OCI-LY3 (cell line): Measurements from ENCODE around the gene CELF2.

Source experiments
- H2AFZ ChIP-seq: fragments of 200-600, 300-600 bp; shearing (Covaris generic); 2 replicates; pipeline ENCODE4 v1.6.0; 2014; ENCODE audit warnings: antibody characterized with exemption, low read depth, low read length
- H3K27ac ChIP-seq: fragments of 200-600, 300-600 bp; sonication (generic); 2 replicates; pipeline ENCODE4 v1.5.1; 2014; ENCODE audit warnings: mild to moderate bottlenecking, low read length, moderate library complexity, mixed read lengths
- H3K27me3 ChIP-seq: fragments of 200-600, 300-600 bp; sonication (generic); 2 replicates; pipeline ENCODE4 v1.6.1; 2014; ENCODE audit warnings: low read depth, low read length, mixed read lengths
- H3K36me3 ChIP-seq: fragments of 200-600, 300-600 bp; sonication (generic); replicated peaks from 2 replicates; pipeline ENCODE3; 2014; ENCODE audit warnings: low read depth, low read length, mixed read lengths
- H3K4me1 ChIP-seq: fragments of 300-600, 200-600 bp; sonication (generic); 2 replicates; pipeline ENCODE4 v1.6.1; 2014; ENCODE audit warnings: low read length, mixed read lengths
- H3K4me2 ChIP-seq: fragments of 200-600, 300-600 bp; sonication (generic); 2 replicates; pipeline ENCODE4 v1.6.1; 2014; ENCODE audit warnings: low read length, mixed read lengths
- H3K4me3 ChIP-seq: fragments of 300-600, 200-600 bp; sonication (generic); 2 replicates; pipeline ENCODE4 v1.5.1; 2014; ENCODE audit warnings: antibody characterized with exemption, mild to moderate bottlenecking, low read length, moderate library complexity
- H3K79me2 ChIP-seq: fragments of 300-600, 200-600 bp; shearing (Covaris generic); 2 replicates; pipeline ENCODE4 v1.6.1; 2014; ENCODE audit warnings: mild to moderate bottlenecking, low read length, mixed read lengths
- H3K9ac ChIP-seq: fragments of 300-600, 200-600 bp; shearing (Covaris generic); 2 replicates; pipeline ENCODE4 v1.6.0; 2014; ENCODE audit warnings: mild to moderate bottlenecking, low read length, moderate library complexity
- H3K9me3 ChIP-seq: fragments of 200-600, 300-600 bp; shearing (Covaris generic); 2 replicates; pipeline ENCODE4 v1.6.1; 2014; ENCODE audit warnings: low read length, mixed read lengths; ENCODE audit not compliant: insufficient read depth
- H4K20me1 ChIP-seq: fragments of 200-600, 300-600 bp; sonication (generic); 2 replicates; pipeline ENCODE4 v1.6.1; 2016; ENCODE audit warnings: low read length, mixed read lengths; ENCODE audit not compliant: insufficient read depth
- EZH2phosphoT487 ChIP-seq: fragments of 200-600 bp; shearing (Covaris generic); IDR thresholded peaks from 2 replicates; pipeline ENCODE4 v1.6.1; 2018; ENCODE audit warnings: antibody characterized with exemption, mixed run types, low read depth
- TF ChIP-seq, protein P1 (sequence below): fragments of 200-600, 300-600 bp; sonication (generic); IDR thresholded peaks from 2 replicates; pipeline ENCODE4 v1.5.1; 2014; ENCODE audit warnings: antibody characterized with exemption, low read length, low read depth

CELF2 gene

DNA sequence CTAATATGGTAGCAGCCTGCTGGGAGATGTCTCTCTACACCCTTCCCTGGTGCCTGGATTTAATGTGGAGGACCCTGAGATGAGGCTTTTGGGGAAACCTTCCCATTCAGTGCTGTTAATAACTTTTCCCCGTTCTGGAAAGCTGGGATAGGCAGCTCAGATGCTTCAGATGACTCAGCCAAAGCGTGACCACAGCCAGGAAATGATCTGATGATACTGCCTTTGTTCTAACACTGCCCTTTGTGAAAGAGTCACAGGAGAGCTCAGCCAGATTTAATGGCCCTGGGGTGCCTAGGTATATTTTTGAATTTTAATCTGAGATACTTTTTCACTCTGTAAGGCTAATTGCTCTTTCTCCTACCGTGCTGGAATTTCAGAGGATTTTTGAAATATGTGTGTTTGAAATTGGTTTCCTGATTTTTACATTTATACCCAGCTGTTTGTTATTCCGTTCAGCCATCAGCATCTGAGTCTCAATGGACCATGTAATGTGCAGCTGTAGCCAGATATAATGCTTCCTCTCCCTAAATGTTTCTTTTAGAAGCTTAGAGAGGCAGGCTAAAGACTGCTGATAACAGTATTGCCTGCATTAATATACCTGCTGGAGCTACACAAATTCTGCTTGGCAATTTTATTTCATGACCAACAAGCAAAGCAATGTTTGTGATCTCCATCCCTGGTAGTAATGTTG, 17.8 kb downstream of the CELF2 start:
- H3K4me2 ChIP-seq = no peak overlapping the region
- H4K20me1 ChIP-seq = no peaks in the 10 kb centered on the region
- TF ChIP-seq, protein P1, sequence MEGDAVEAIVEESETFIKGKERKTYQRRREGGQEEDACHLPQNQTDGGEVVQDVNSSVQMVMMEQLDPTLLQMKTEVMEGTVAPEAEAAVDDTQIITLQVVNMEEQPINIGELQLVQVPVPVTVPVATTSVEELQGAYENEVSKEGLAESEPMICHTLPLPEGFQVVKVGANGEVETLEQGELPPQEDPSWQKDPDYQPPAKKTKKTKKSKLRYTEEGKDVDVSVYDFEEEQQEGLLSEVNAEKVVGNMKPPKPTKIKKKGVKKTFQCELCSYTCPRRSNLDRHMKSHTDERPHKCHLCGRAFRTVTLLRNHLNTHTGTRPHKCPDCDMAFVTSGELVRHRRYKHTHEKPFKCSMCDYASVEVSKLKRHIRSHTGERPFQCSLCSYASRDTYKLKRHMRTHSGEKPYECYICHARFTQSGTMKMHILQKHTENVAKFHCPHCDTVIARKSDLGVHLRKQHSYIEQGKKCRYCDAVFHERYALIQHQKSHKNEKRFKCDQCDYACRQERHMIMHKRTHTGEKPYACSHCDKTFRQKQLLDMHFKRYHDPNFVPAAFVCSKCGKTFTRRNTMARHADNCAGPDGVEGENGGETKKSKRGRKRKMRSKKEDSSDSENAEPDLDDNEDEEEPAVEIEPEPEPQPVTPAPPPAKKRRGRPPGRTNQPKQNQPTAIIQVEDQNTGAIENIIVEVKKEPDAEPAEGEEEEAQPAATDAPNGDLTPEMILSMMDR = no peak
- no peak for TF ChIP-seq EZH2phosphoT487
- no peak overlapping the region for H3K9ac ChIP-seq
- H3K4me1 ChIP-seq = no peaks in the 10 kb centered on the region
- no peaks in the 10 kb centered on the region for H3K79me2 ChIP-seq
- H3K4me3 ChIP-seq = no peak overlapping the region
- no peaks in the 10 kb centered on the region for H3K36me3 ChIP-seq
- H3K27ac ChIP-seq = no peak overlapping the region
- H3K27me3 ChIP-seq = no peaks in the 10 kb centered on the region
- H3K9me3 ChIP-seq = no peaks in the 10 kb centered on the region
- no peak overlapping the region for H2AFZ ChIP-seq

DNA sequence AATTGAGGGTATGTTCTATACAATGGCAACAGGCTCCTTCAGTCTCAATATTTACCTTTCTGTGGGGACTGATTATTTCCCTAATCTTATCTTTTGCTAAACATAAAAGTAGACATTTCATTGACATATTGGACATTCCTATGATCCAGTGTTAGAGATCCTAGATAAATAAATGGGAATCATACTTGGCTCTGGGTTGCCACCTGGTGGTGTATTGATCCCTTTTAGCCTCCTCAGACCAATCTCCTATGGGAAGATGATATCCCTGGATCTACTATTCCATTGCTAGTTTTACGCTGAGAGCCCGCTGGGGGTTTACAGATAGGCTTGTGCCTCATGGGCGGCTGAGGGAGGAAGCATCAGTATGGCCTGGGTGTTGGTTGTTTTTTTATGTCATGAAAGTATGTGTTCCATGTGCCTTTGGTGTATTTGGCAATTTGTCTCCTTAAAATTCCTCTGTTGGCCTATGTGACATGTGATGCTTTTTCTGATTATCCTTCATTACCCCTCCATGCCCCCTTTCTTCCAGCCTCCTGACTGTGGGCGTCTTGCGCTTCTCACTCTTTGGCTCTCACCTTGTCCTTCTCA, 18.8 kb downstream of the CELF2 start:
- no peaks in the 10 kb centered on the region for H3K4me1 ChIP-seq
- no peak overlapping the region for H3K4me3 ChIP-seq
- no peaks in the 10 kb centered on the region for H3K36me3 ChIP-seq
- H3K79me2 ChIP-seq = no peaks in the 10 kb centered on the region
- H3K4me2 ChIP-seq = no peak overlapping the region
- H3K27ac ChIP-seq = no peak overlapping the region
- no peaks in the 10 kb centered on the region for H4K20me1 ChIP-seq
- H2AFZ ChIP-seq = no peak overlapping the region
- H3K9me3 ChIP-seq = no peaks in the 10 kb centered on the region
- TF ChIP-seq, protein P1 = peak; percentile 44
- TF ChIP-seq EZH2phosphoT487 = no peak
- no peaks in the 10 kb centered on the region for H3K27me3 ChIP-seq
- H3K9ac ChIP-seq = no peak overlapping the region

DNA sequence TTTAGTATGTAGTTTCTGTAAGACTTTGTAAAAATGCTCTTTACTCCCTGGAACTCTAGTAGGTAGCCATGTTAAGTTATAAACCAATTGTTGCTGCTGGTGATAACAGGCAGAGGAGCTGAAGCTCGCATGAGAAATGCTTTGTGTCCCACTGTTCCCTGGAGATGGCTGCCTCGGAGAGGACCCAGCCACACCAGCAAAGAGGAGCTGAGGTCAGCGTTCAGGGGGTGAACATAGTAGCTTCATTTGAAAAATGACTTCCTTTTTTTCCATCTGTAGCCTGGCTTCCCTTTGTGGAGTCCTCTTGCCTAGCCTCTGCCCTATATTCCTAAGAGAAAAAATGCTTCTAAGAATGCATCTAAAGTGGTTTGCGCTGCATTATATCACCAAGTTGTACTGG, 20.3 kb downstream of the CELF2 start:
- TF ChIP-seq, protein P1 = no peak
- no peak for TF ChIP-seq EZH2phosphoT487
- Histone ChIP-seq H3K9me3 (no peaks in the 10 kb centered on the region), H2AFZ (no peak overlapping the region), H3K4me3 (no peak overlapping the region), H4K20me1 (no peaks in the 10 kb centered on the region), H3K27me3 (no peaks in the 10 kb centered on the region; the same call in 1 of the 2 replicates), H3K4me2 (no peak overlapping the region), H3K36me3 (no peaks in the 10 kb centered on the region), H3K9ac (no peak overlapping the region), H3K79me2 (no peaks in the 10 kb centered on the region), H3K27ac (no peak overlapping the region), H3K4me1 (no peaks in the 10 kb centered on the region)

DNA sequence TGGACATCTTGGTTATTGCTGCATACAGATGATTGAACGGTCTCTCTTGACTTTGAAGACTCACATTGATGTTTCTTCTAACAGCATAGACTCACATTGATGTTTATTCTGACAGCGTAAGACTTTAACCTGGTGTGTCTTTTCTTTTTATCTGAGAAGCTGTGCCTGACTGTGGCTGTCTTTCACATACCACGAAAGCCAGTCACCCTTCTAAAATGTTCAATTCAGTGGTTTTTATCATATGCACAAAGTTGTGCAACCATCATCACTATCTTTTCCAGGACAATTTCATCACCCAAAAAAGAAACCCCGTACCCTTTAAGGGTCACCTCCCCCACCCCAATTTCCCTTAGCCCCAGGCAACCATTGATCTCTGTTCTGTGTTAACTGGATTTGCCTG, 24.7 kb downstream of the CELF2 start:
- Histone ChIP-seq H3K4me3 (no peak overlapping the region), H3K79me2 (no peaks in the 10 kb centered on the region), H3K4me2 (no peak overlapping the region), H3K36me3 (no peaks in the 10 kb centered on the region), H3K9ac (no peak overlapping the region), H2AFZ (no peak overlapping the region), H3K9me3 (no peaks in the 10 kb centered on the region), H3K27ac (no peak overlapping the region), H3K27me3 (no peaks in the 10 kb centered on the region; the same call in 1 of the 2 replicates), H4K20me1 (no peaks in the 10 kb centered on the region), H3K4me1 (no peaks in the 10 kb centered on the region)
- TF ChIP-seq EZH2phosphoT487 = no peak
- TF ChIP-seq, protein P1 = no peak
